ENCODE data around the gene PFKL.

PFKL gene

GRCh38 chr21:44314128-44314527 lies 14.3 kb downstream of the PFKL start:
- DNase-seq (ENCODE audit: low spot score), result no peak

- no peak for DNase-seq (ENCODE audit: low spot score)
These were observed 14.7 kb downstream of the PFKL start for GRCh38 chr21:44314561-44314960.

DNA sequence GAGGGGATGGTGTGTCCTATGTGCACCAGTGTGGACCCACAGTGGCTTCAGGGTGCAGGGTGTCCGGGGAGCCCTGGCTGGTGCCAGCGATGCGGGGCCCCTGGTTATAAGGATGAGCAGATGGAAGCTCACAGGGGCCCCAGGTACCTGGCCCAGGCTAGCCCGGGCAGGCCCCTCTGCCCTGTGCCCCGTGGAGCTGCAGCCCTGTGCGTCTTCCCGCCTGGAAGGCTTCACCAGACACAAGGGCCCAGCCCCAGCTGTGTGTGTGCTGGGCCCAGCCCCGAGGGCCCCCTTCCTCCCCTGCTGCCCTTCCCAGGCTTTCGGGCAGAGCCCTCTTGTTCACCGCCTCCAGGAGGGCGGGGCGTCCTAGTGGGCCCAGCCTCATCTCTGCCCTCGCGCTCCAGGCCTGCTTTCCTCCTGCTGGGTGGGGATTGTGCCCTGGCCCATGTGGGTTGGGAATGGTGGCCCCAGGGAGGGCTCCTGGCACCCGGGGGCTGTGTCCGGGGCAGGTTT lies 15.9 kb downstream of the PFKL start:
- no peak for DNase-seq (ENCODE audit: low spot score)

DNA sequence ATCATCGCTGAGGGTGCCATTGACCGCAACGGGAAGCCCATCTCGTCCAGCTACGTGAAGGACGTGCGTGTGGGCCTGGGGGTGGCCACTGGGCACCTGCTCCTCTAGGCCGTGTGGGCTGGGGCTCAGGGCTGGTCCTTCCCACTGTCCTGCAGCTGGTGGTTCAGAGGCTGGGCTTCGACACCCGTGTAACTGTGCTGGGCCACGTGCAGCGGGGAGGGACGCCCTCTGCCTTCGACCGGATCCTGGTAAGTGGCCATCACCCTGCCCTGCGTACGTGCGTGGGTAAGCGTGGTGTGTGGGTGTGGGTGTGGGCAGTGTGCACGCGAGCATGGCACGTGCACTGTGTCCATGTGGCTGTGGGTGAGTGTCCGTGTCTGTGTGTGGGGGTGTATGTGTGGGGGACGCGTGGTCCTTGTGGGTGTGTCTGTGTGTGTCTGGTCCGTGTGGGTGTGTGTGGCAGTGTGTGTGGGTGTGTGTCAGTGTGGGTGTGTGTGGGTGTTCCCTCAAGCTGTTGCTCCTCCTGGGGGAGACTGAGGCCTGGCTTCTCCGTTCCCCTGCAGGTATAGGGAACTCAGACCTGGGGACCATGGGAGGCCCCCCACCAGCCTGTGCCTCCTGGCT lies 16.5 kb downstream of the PFKL start:
- no peak for DNase-seq (ENCODE audit: low spot score)

- no peak for DNase-seq (ENCODE audit: low spot score)
These were observed 17.5 kb downstream of the PFKL start for GRCh38 chr21:44317241-44317782.

GRCh38 chr21:44317871-44318270 lies 18.0 kb downstream of the PFKL start:
- no peak for DNase-seq (ENCODE audit: low spot score)

DNA sequence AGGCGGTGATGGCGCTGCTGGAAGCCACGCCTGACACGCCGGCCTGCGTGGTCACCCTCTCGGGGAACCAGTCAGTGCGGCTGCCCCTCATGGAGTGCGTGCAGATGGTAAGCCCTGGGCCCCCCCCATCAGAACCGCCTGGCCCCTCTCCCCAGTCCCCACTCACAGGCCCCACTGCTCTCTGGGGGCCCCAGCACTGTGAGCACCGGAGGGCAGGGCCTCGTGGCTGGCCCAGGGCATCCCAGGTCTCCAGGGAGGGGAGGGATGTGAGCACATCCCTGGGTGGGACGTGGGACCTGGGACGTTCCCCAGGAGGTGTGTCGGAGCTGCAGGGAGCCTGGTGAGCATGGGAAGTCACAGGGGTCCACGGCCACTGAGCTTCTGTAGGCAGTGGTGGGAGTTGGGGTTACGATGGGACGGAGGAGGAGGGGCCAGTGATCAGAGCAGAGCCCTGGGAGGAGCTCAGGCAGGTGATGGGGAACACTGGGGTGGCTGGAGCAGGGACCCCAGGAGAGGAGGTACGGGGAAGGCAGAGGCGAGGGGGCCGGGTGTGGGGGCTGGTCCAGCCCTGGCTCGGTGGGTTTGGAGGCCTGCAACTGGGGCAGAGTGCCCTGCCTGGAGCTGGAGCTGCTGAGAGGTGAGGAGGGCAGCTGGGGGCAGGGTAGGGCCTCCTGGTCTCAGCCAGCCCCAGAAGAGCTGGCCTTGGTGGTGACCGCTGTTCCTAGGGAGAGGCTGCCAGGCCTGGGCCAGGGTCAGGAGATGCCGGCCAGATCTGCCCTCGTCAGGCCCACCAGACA lies 18.8 kb downstream of the PFKL start:
- DNase-seq (ENCODE audit: low spot score), result no peak

DNA sequence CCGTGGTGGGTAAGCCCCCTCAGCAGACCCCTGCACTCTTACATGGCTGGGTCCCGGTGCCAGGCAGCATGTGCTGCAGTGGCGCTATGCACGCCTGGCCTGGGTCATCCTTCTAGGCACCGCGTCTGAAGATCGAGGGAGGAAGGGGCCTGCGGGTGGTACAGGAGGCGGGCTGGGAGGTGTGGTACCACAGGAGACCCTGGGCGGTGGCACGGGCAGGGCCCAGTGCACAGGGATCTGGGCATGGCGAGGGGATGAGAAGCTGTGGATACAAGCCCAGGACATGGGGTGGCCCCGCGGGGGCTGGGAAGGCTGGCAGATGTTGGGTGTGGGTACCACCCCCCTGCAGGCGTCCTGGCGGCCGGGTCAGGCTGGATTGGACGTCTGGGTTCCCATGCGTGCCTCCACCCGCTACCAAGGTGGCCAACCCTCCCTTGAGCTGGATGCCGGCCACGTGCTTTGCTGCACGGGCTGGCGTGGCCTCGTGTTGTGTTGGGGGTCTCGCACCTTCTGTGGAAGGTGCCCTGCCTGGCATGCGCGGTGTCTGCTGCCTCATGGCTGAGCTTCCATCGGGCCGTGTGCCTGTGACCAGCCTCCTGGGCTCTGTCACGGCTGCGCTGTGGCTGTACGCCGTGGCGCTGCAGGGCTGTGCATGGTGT lies 19.7 kb downstream of the PFKL start:
- DNase-seq (ENCODE audit: low spot score), result no peak

- no peak for DNase-seq (ENCODE audit: low spot score)
These were observed 21.0 kb downstream of the PFKL start for GRCh38 chr21:44320847-44321246.

GRCh38 chr21:44321846-44322450 lies 22.1 kb downstream of the PFKL start:
- no peak for DNase-seq (ENCODE audit: low spot score)

DNA sequence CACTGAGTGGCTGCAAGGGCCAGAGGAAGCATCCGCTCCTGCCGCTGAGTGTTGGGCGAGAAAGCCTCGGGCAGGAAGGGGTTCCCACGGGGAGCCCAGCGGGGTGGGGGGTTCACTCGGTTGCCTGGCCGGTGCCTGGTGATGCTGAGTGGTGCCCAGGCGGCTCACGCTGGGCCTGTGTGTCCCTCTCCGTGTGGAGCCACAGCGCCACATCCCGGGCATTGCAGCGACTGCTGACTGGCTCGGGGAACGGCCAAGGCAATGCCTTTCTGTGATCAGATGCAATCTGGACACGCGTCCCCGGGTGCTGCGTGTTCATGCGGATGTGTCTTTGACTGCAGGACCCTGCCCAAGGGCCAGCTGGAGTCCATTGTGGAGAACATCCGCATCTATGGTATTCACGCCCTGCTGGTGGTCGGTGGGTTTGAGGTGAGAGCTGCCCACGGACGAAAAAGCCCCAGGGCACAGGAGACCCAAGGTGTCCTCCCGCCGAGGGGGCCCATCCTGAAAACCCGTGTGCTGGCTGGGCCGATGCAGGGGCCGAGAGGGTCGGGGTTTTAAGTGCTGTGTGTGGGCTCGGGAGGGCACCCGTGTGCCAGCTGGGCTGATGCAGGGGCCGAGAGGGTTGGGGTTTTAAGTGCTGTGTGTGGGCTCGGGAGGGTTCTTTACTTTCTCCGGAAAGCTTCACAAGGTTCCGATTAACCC lies 22.9 kb downstream of the PFKL start:
- no peak for DNase-seq (ENCODE audit: low spot score)

DNA sequence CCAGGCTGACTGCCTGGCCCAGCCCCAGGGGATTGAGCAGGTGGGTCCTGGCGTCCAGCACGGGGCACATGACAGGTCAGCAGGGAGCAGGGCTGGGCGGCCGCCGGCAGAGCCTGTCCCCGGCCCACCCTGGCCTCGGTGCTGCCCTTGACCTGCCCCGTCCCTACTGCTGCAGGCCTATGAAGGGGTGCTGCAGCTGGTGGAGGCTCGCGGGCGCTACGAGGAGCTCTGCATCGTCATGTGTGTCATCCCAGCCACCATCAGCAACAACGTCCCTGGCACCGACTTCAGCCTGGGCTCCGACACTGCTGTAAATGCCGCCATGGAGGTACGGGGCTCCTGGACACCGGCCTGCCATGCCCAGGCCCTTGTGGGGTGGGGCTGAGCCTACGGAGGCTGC lies 23.7 kb downstream of the PFKL start:
- DNase-seq (ENCODE audit: low spot score), result no peak

DNA sequence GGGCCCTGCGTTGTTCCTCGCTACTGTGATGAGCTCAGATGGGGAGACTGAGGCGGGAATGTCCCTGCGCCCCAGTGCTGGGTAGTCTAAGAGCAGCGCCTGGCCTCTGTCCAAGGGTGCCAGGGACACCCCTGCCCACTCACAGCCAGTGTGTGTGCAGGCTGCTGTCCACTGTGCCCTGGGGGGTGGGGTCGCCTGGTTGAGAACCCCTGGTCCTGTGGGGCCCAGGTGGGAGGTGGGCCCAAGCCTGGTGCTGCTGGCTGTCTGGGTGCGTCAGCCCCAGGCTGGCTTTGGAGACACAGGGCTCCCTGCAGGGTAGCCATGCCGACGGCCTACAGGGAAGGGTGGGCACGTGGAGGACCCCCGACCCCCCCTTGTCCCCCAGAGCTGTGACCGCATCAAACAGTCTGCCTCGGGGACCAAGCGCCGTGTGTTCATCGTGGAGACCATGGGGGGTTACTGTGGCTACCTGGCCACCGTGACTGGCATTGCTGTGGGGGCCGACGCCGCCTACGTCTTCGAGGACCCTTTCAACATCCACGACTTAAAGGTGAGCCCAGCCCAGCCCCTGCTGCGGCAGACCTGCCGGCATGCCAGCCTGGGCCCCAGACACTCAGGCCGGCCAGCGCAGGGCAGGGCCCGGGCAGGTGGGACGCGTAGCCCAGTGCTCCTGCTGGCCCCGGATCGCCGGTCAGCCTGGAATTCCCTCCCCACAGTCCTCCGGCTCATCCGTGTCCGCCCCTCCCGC lies 24.4 kb downstream of the PFKL start:
- DNase-seq (ENCODE audit: low spot score), result no peak

GRCh38 chr21:44324854-44325107 lies 24.9 kb downstream of the PFKL start:
- no peak for DNase-seq (ENCODE audit: low spot score)

DNA sequence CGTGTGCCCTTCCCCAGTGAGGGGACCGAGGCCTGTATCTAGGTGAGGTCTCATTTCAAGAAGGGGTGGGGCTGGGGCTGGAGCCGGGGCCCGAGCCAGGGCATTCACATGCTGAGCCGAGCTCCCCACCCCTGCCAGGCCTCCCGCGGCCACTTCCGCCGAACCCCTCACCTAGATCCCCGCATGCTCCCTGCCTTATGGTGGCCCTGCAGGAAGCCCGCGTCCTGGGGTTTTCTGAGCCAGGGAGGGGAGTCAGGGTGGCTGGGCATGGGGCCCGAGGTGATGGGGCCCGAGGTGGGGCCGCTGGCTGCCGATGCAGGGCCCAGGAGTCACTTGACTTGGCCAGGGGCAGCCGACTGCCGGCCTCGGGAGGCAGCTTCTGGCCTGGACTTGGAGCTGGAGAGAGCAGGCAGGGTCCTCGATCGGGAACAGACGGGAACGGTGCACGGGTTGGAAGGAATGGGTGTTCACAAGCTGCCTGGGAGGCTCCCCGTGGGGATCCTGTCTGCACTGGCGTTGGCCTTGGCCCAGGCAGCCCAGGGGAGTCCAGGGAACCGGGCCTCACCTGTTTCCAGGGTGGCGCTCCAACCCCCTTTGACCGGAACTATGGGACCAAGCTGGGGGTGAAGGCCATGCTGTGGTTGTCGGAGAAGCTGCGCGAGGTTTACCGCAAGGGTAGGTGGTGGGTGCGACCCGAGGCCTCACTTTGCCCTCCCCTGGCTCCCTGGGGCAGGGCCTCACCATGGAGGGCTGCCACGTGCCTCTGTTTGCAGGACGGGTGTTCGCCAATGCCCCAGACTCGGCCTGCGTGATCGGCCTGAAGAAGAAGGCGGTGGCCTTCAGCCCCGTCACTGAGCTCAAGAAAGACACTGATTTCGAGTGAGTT lies 25.8 kb downstream of the PFKL start:
- DNase-seq (ENCODE audit: low spot score), result no peak

DNA sequence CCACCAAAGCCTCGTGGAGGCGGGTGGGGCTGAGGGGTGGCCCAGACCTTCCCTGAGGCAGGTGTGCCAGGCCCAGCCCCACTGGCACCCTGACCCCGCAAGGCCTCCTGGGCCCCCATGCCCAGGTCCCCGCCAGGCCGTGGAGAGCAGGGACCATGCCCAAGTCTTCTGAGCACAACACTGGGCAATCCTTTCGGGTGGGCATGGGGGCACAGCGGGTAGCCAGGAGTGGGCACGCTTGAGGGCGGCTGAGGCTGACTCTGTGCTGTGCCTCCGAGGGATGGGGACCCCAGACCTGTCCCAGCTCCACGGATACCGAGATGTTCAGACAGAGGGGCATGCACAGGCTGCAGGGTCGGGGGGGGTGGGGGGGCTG lies 26.4 kb downstream of the PFKL start:
- DNase-seq (ENCODE audit: low spot score), result no peak

GRCh38 chr21:44326716-44327602 lies 27.1 kb downstream of the PFKL start:
- DNase-seq (ENCODE audit: low spot score), result no peak

DNA sequence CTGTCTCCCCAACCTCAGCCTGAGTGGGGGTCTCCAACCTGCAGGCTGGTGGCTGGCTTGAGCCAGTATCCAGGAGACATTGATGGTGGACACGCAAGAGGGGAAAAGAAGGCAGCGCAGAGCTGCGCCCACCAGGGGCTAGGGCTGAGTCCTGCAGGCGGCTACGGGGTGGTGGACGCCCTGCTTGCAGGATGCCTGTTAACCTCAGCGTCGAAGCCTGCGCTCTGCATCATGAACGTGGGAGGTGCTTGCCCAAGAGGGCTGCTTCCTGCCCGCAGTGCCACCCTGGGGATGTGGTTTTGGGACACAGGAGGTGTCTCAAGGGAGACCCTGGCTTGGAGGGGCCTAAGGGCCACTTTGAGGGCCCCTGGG lies 27.7 kb downstream of the PFKL start:
- no peak for DNase-seq (ENCODE audit: low spot score)

DNA sequence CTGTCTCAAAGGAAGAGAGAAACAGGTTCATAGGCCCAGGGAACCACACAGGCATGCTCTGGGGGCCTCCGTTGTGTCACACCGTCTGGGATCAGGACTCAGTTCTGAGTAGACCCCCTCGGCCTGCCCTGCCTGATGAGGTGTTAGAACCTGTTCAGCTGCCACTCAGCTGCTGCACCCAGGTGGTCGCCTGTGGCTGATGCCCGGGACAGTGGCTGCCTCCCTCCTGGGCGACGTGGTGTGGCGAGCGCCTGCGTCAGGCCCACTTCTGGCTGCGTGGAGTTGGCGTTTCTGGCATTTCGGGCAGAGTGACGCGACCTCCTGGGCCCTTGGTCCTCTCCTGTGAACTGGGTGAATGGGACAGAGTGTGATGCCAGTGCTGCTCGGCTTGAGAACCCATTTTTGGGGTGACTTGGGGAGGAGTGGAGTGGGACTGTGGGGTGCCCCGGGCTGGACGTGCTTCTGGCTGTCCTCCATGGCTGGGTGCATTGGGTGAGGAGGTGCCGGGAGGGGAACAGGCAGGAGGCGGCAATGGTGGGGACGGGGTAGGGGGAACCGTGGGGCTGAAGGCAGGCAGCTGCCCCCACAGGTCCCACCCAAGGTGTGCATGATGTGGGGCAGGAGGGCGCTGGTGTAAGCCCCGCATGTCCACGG lies 28.5 kb downstream of the PFKL start:
- DNase-seq (ENCODE audit: low spot score), result no peak
